NCI-H1092 (cell line): ENCODE measurements around the gene RRP9.
"Not testable (repeated sequence)": the region's sequence is repeated elsewhere in the genome, so short reads cannot be mapped to it uniquely, and the experiment has no call there.

Source experiments
- DNase-seq: peaks from one replicate; lab custom pipeline; 2025; lab: John Stamatoyannopoulos, UW

The RRP9 gene

GRCh38 chr3:51904034-51904823 lies 37.5 kb downstream of the RRP9 start:
- no peak for DNase-seq

- not testable (repeated sequence) for DNase-seq
Measured at GRCh38 chr3:51902361-51902760, 39.3 kb downstream of the RRP9 start.

- not testable (repeated sequence) for DNase-seq
Measured at GRCh38 chr3:51900043-51900442, 41.7 kb downstream of the RRP9 start.

- no peak for DNase-seq
Measured at GRCh38 chr3:51897391-51897790, 44.3 kb downstream of the RRP9 start.

GRCh38 chr3:51896607-51897305 lies 44.9 kb downstream of the RRP9 start:
- DNase-seq: no peak

- no peak for DNase-seq
Measured at GRCh38 chr3:51894939-51895338, 46.8 kb downstream of the RRP9 start.

GRCh38 chr3:51894391-51894790 lies 47.3 kb downstream of the RRP9 start:
- DNase-seq: no peak

GRCh38 chr3:51891242-51892039 lies 50.3 kb downstream of the RRP9 start:
- no peak for DNase-seq

GRCh38 chr3:51888463-51889105 lies 53.1 kb downstream of the RRP9 start:
- no peak for DNase-seq

GRCh38 chr3:51887620-51888019 lies 54.1 kb downstream of the RRP9 start:
- no peak for DNase-seq

GRCh38 chr3:51886447-51886846 lies 55.3 kb downstream of the RRP9 start:
- no peak for DNase-seq
